Vagina (tissue), 2 donors: ENCODE measurements around the gene BNIP5.

Experiments used
- POLR2A ChIP-seq, 2 donors: fragments of 450-650 bp; IDR thresholded peaks; one replicate each; pipeline ENCODE4 v1.6.1; 2017; ENCODE audit warnings: antibody characterized with exemption in 2 of 2, mild to moderate bottlenecking in 2 of 2, moderate library complexity in 2 of 2
- TF ChIP-seq, protein P1 (sequence below), 3 experiments: fragments of 450-650 bp in 2 of 3; fragments of 200-600 bp in 1 of 3; sonication (generic) in 1 of 3; IDR thresholded peaks; one replicate each; pipeline ENCODE4 v1.5.1; 2017 to 2019; ENCODE audit warnings: antibody characterized with exemption in 3 of 3, mild to moderate bottlenecking in 2 of 3, moderate library complexity in 2 of 3

DNA sequence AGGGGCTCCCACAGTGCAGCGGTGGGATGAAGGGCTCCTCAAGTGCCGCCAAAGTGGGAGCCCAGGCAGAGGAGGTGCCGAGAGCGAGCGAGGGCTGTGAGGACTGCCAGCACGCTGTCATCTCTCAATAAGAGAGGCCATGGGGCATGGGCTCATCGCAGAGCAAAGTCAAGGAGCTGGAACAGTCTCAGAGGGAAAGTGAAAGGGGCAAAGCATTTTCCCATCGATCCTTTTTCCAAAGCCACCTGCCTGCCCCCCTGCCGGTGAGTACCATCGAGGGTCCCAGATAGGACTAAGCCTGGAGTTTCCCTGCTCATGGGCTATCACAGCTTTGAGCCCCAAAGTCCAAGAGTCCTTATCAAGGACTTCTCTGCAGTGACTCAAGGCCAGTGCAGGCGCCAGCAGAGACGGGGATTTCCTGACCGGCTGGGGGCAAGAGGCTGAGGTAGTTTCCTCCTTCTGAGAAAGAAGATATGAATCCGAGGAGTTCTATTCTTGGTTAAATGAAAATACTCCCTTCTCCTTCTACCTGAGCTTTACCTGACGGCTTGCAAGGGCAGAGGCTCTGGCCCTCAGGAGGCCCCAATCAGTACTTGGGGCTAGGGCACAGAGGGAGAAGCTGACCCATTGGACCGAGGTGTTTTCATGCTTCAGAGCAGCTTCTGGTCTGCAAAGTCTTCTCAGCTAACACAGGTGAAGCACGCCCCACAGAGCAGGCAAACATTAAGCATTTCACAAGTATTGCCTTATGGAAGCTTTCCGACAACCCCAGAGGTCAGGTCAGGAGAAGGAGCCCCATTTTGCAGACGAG lies 28.2 kb upstream of the BNIP5 start:
- TF ChIP-seq POLR2A (IDR thresholded peaks at IDR 0.05): no peak
- TF ChIP-seq, protein P1, sequence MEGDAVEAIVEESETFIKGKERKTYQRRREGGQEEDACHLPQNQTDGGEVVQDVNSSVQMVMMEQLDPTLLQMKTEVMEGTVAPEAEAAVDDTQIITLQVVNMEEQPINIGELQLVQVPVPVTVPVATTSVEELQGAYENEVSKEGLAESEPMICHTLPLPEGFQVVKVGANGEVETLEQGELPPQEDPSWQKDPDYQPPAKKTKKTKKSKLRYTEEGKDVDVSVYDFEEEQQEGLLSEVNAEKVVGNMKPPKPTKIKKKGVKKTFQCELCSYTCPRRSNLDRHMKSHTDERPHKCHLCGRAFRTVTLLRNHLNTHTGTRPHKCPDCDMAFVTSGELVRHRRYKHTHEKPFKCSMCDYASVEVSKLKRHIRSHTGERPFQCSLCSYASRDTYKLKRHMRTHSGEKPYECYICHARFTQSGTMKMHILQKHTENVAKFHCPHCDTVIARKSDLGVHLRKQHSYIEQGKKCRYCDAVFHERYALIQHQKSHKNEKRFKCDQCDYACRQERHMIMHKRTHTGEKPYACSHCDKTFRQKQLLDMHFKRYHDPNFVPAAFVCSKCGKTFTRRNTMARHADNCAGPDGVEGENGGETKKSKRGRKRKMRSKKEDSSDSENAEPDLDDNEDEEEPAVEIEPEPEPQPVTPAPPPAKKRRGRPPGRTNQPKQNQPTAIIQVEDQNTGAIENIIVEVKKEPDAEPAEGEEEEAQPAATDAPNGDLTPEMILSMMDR (IDR thresholded peaks at IDR 0.05): no peak
